HepG2 (cell line): ENCODE results near the gene UBAC2.

Source experiments
- DMAP1 ChIP-seq: IDR thresholded peaks from 2 replicates; pipeline ENCODE4 v1.6.1; 2016
- HBP1 ChIP-seq: IDR thresholded peaks from 2 replicates; pipeline ENCODE4 v1.6.1; 2016; ENCODE audit warnings: low read depth, control low read depth
- MAFK ChIP-seq, 2 experiments: IDR thresholded peaks in 1 of 2; conservative IDR thresholded peaks in 1 of 2; 2 replicates each; pipeline ENCODE4 v1.6.1; 2011; ENCODE audit warnings: improper control_type of control experiment in 2 of 2, low read length in 2 of 2
- NR2C2 ChIP-seq: sonication (generic); formaldehyde crosslinking; IDR thresholded peaks from 2 replicates; pipeline ENCODE4 v1.4.0; 2020; ENCODE audit warnings: missing genetic modification reagents, mild to moderate bottlenecking, moderate library complexity, borderline replicate concordance
- YY1 ChIP-seq: IDR thresholded peaks from 2 replicates; pipeline ENCODE4 v1.6.1; 2011; ENCODE audit warnings: low read length, low read depth, moderate library complexity, mild to moderate bottlenecking; ENCODE audit not compliant: insufficient read depth, insufficient replicate concordance
- ZFAT ChIP-seq: sonication (generic); formaldehyde crosslinking; conservative IDR thresholded peaks from 2 replicates; pipeline ENCODE4 v1.8.1; 2023; ENCODE audit warnings: missing genetic modification reagents, inconsistent platforms
- ZNF780A ChIP-seq: sonication (generic); formaldehyde crosslinking; IDR thresholded peaks from 2 replicates; pipeline ENCODE4 v1.8.0; 2022; ENCODE audit warnings: mild to moderate bottlenecking, missing genetic modification reagents, moderate library complexity

- TF ChIP-seq HBP1 (no peak), NR2C2 (CRISPR knock-in tag) (no peak), YY1 (no peak), ZNF780A (no peak), ZFAT (CRISPR knock-in tag) (no peak), DMAP1 (CRISPR knock-in tag) (no peak), MAFK (conservative IDR thresholded peaks at IDR 0.05 in 1 of 2, IDR thresholded peaks at IDR 0.05 in 1 of 2; ENCODE audit: low read length in 2 of 2) (no peak)
Measured at GRCh38 chr13:99164226-99164625, 36.4 kb upstream of the UBAC2 start.
